Spleen (tissue), 11 donors: ENCODE data around the gene JAM3. TPM values are rescaled to one million over a fixed set of nuclear protein-coding genes. Genes with fewer than 3 reads are reported as not detected.

Source experiments
- DNase-seq: peaks from one replicate; pipeline ENCODE4 v3.0.0-alpha.2; 2020
- H3K27ac ChIP-seq, 8 donors: fragments of 200-600 bp; sonication (generic) in 7 of 8; 1 replicate in 4 of 8; 2 replicates in 4 of 8; pipeline versions ENCODE4 v1.5.0 to v1.8.0; 2016 to 2021; ENCODE audit warnings: inconsistent platforms in 4 of 8, mild to moderate bottlenecking in 4 of 8, moderate library complexity in 1 of 8
- H3K27me3 ChIP-seq, 7 donors: fragments of 200-600 bp; sonication (generic) in 6 of 7; replicated peaks in 1 of 7; 1 replicate in 4 of 7; 2 replicates in 3 of 7; pipeline versions ENCODE4 v1.5.0 to v1.8.0; 2016 to 2021; ENCODE audit warnings: inconsistent platforms in 3 of 7, mild to moderate bottlenecking in 1 of 7
- H3K36me3 ChIP-seq, 6 donors: fragments of 200-600 bp; sonication (generic) in 5 of 6; 1 replicate in 4 of 6; 2 replicates in 2 of 6; pipeline versions ENCODE4 v1.5.0 to v1.8.0; 2016 to 2021; ENCODE audit warnings: inconsistent platforms in 2 of 6
- H3K4me1 ChIP-seq, 6 donors: fragments of 200-600 bp; sonication (generic) in 5 of 6; 1 replicate in 3 of 6; 2 replicates in 3 of 6; pipeline versions ENCODE4 v1.5.0 to v1.8.0; 2016 to 2021; ENCODE audit warnings: inconsistent platforms in 3 of 6
- H3K4me3 ChIP-seq, 8 donors: fragments of 200-600 bp; sonication (generic) in 7 of 8; 1 replicate in 4 of 8; 2 replicates in 4 of 8; pipeline versions ENCODE4 v1.5.0 to v1.8.0; 2016 to 2021; ENCODE audit warnings: inconsistent platforms in 4 of 8, mild to moderate bottlenecking in 4 of 8, moderate library complexity in 2 of 8
- H3K9me3 ChIP-seq, 8 donors: fragments of 200-600 bp; sonication (generic) in 7 of 8; 1 replicate in 4 of 8; 2 replicates in 4 of 8; pipeline versions ENCODE4 v1.5.0 to v1.8.0; 2016 to 2021; ENCODE audit warnings: inconsistent platforms in 4 of 8
- CTCF ChIP-seq, 11 experiments: fragments of 200-600 bp in 7 of 11; fragments of 450-650 bp in 4 of 11; sonication (generic) in 4 of 11; IDR thresholded peaks in 8 of 11; conservative IDR thresholded peaks in 3 of 11; 1 replicate in 7 of 11; 2 replicates in 4 of 11; pipeline versions ENCODE4 v1.4.0 to v1.8.0; 2016 to 2021; ENCODE audit warnings: antibody characterized with exemption in 11 of 11, inconsistent platforms in 4 of 11, mild to moderate bottlenecking in 1 of 11
- POLR2A ChIP-seq, 3 donors: fragments of 450-650 bp; IDR thresholded peaks; one replicate each; pipeline ENCODE4 v1.5.1; 2017; ENCODE audit warnings: antibody characterized with exemption in 3 of 3, mild to moderate bottlenecking in 1 of 3
- POLR2AphosphoS5 ChIP-seq, 3 donors: sonication (generic); formaldehyde crosslinking; IDR thresholded peaks; one replicate each; pipeline ENCODE4 v1.5.1; 2017; ENCODE audit warnings: antibody characterized with exemption in 3 of 3
- WGBS, 5 donors: extraction: QIAGEN DNeasy Blood & Tissue Kit in 3 of 5; methylation state at CpG; one replicate each; pipeline versions ENCODE4 v1.1.5 to v1.1.7; 2013 to 2018; 5-methylcytosine and 5-hydroxymethylcytosine counted together
- intact Hi-C: fragments of 100-400 bp; cut with DNase I; formaldehyde crosslinking; loops from one replicate; pipeline ENCODE4 v1.15.0; 2023; ENCODE audit warnings: low total_unique reads
- polyA plus RNA-seq, 3 donors: library from polyadenylated mRNA; stranded (reverse); fragments of 200-250 nt; gene quantifications; one replicate each; pipeline ENCODE4 v1.2.1, GENCODE V29; 2013
- total RNA-seq, 7 donors: library from RNA; depleted of rRNA in 3 of 7; stranded (reverse); fragments of >200 nt in 3 of 7; fragmentation: NEBNext Ultra II Directional in 4 of 7; extraction: Animal tissue kit (Norgen Biotek cat#: 25700) in 4 of 7; gene quantifications; one replicate each; pipeline versions ENCODE4 v1.1.0 to v1.2.1, GENCODE V29; 2016 to 2021
- donor health status: healthy with polysubstance abuse.
- donor health status: DM: no; HTN: no; CAD: no; lungs with moderate emphysema.
- donor health status: DM: no; HTN: no; CAD: no.
- donor health status: Bipolar disorder and iron deficiency.
- donor health status: healthy.
- donor health status: DM: no; HTN: no; CAD: no.
- donor health status: DM: yes; HTN: yes; CAD: no.

JAM3 gene
- total and polyA plus RNA-seq, 10 donors: 9.5 to 28.7 (median 23.2) TPM

DNA sequence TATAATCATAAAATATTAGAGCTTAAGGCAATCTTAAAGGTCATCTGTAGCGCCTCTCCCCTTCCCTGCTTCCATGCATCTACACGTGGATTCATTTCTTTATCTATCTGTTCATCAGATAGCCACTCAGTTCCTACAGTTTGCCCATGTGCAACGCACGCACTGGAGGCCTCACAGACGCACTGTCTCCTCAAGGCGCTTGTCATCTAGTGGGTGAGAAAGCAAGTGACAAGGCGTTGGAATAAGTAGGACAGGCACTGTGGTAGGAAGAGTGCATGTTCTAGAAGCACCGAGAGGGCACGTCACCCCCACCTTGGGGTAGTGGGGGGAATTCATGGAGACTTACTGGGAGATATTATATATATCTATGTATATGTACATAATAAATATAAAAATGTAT lies 20.8 kb upstream of the JAM3 start:
- no peak for DNase-seq
- no peaks in the 10 kb centered on the region for H3K9me3 ChIP-seq
- no peaks in the 10 kb centered on the region for H3K36me3 ChIP-seq
- WGBS, 5 donors: 85 to 90% (median 87%) methylated on average over 9 of the region's 9 CpGs
- H3K27ac ChIP-seq: no peak overlapping the region
- peaks cover 0 to 20% (median 11%) of the 10 kb centered on the region in 6 donors for H3K4me1 ChIP-seq
- intact Hi-C loops: no loop called here
- TF ChIP-seq CTCF (IDR thresholded peaks at IDR 0.05 in 8 of 11, conservative IDR thresholded peaks at IDR 0.05 in 3 of 11): no peak
- no peak for TF ChIP-seq POLR2A (IDR thresholded peaks at IDR 0.05)
- H3K27me3 ChIP-seq: peaks cover 0 to 59% (median 4%) of the 10 kb centered on the region in 7 donors
- H3K4me3 ChIP-seq: no peak overlapping the region

GRCh38 chr11:134049303-134049702 lies 19.6 kb upstream of the JAM3 start:
- no peak overlapping the region for H3K4me3 ChIP-seq
- no peak for TF ChIP-seq CTCF (IDR thresholded peaks at IDR 0.05 in 8 of 11, conservative IDR thresholded peaks at IDR 0.05 in 3 of 11)
- no peak for TF ChIP-seq POLR2A (IDR thresholded peaks at IDR 0.05)
- TF ChIP-seq POLR2AphosphoS5 (IDR thresholded peaks at IDR 0.05): no peak
- H3K27ac ChIP-seq: no peak overlapping the region
- no peaks in the 10 kb centered on the region for H3K9me3 ChIP-seq
- no peak for DNase-seq
- intact Hi-C loops: no loop called here
- peaks cover 0 to 59% (median 4%) of the 10 kb centered on the region in 7 donors for H3K27me3 ChIP-seq
- WGBS, 5 donors: 42 to 50% (median 46%) methylated on average over 11 of the region's 11 CpGs
- no peaks in the 10 kb centered on the region for H3K36me3 ChIP-seq
- peaks cover 0 to 32% (median 15%) of the 10 kb centered on the region in 6 donors for H3K4me1 ChIP-seq

DNA sequence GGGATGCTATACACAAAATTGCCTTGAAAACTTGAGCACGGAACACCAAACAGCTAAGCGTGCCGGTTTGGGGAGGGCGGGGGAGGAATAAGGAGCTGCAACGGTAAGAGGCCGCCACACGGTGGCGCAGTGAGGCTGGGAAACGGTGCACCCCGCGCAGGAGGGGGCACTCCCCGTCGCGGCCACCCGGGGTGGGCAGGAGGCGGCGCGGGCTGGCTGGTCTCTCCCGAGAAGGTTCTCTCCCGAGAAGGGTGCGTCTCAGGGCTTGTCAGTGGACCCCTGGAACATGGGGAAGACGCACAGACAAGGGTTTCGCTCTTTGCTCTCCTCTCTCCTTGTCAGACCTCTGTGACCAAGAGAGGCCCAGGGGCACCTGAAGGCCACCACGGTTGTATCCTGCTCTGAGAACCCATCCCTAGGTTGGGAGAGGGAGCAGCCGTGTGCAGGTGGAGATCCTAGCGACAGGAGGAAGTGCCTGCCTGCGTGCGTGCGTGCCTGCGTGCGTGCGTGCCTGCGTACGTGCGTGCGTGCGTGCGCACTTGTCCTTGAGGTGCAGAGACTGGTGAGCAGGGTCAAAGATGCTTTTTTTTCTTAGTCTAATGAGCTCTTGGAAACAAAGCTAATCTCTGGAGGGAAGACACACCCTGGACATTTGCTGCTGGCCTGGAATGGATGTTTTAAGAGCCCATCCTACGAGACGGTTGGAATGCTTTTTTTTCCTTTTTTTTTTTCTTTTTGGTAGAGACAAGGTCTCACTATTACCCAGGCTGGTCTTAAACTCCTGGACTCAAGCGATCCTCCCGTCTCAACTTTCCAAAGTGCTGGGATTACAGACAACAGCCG lies 18.1 kb upstream of the JAM3 start:
- WGBS, 5 donors: 28 to 36% (median 32%) methylated on average over 39 to 43 of the region's 43 CpGs
- DNase-seq: peak; percentile 92

More for the DNA sequence above, 18.1 kb upstream of the JAM3 start:
- peaks cover 0 to 32% (median 15%) of the 10 kb centered on the region in 6 donors for H3K4me1 ChIP-seq
- no peak for TF ChIP-seq POLR2A (IDR thresholded peaks at IDR 0.05)
- TF ChIP-seq POLR2AphosphoS5 (IDR thresholded peaks at IDR 0.05): peak in 2 of 3 donors; percentile 58 to 64
- TF ChIP-seq CTCF (IDR thresholded peaks at IDR 0.05 in 8 of 11, conservative IDR thresholded peaks at IDR 0.05 in 3 of 11): peak; percentile 87 to 97 (median 91)
- intact Hi-C loops: loop anchor here (2.0 kb wide), 1 partner anchor 90 kb away; no protein-coding TSS in a partner anchor
- no peaks in the 10 kb centered on the region for H3K36me3 ChIP-seq
- no peaks in the 10 kb centered on the region for H3K9me3 ChIP-seq
- peak overlapping the region in 5 of 8 donors; percentile 55 to 79 (median 75) for H3K27ac ChIP-seq
- peaks cover 0 to 55% (median 4%) of the 10 kb centered on the region in 7 donors for H3K27me3 ChIP-seq
- H3K4me3 ChIP-seq: peak overlapping the region in 6 of 8 donors; percentile 4 to 58 (median 27)
